Left renal cortex interstitium (tissue), 4 donors: ENCODE measurements around the gene CISD2. TPM values are rescaled to one million over a fixed set of nuclear protein-coding genes. Genes with fewer than 3 reads are reported as not detected.
"Not testable (repeated sequence)": the region's sequence is repeated elsewhere in the genome, so short reads cannot be mapped to it uniquely, and the experiment has no call there.

Experiments used
- DNase-seq, 4 donors: peaks; one replicate each; pipeline ENCODE4 v3.0.0-alpha.2; 2013; ENCODE audit warnings: low read depth in 4 of 4, low spot score in 2 of 4, missing footprints in 1 of 4
- polyA plus RNA-seq, 4 donors: library from polyadenylated mRNA; unstranded; fragments of 120-200 nt; gene quantifications; one replicate each; pipeline ENCODE4 v1.2.1, GENCODE V29; 2013; ENCODE audit not compliant: insufficient read length in 4 of 4

The CISD2 gene
- polyA plus RNA-seq, 4 donors: 39.5 to 57.1 (median 54.0) TPM

- DNase-seq: no peak
Observed at GRCh38 chr4:102847687-102848086, 21.1 kb upstream of the CISD2 start.

DNA sequence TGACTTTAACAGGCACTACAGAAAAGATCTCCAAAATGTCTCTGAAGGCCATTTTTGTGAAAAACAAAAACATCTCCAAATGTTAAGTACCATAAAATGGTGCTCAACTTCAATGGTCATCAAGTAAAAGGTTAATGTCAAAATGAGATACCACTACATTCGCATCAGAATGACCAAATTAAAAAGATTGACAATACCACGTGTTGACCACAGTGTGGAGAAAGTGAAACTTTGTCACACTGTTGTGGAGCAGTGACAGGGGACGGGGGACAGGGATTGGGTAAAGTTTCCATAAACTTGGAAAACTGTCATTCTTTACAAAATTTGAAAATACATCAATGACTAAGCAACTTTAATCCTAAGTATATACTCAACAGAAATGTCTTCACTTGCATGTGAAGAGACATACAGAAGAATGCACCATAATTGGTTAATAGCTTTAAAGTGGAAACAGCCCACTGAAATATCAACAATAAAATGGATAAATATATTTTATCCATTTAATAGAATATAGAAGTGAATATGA is 19.1 kb upstream of the CISD2 start:
- no peak for DNase-seq

GRCh38 chr4:102850370-102850769 is 18.4 kb upstream of the CISD2 start:
- DNase-seq: no peak

- no peak for DNase-seq
Observed at GRCh38 chr4:102858828-102859464, 9.8 kb upstream of the CISD2 start.

- DNase-seq: no peak
Observed at GRCh38 chr4:102860611-102861324, 8.0 kb upstream of the CISD2 start.

DNA sequence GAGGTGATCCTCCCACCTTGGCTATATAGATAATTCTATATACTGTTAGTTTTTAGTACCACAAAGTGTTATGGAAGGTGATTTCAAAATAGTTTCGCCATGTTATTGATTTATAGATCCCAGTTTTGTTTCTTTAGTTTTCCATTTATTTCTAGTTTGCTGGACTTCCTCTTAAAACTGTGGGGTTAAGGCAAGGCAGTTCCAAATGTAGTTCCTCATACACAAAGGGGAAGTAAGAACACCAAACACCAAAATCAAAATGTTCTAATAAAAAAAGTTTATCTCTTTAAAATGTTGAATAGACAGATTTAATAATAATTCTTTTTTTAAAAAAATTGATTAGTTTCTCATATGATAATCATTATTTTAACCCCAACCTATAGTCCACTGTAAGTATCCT is 6.8 kb upstream of the CISD2 start:
- no peak for DNase-seq

- DNase-seq: no peak
Observed at GRCh38 chr4:102862747-102863146, 6.0 kb upstream of the CISD2 start.

DNA sequence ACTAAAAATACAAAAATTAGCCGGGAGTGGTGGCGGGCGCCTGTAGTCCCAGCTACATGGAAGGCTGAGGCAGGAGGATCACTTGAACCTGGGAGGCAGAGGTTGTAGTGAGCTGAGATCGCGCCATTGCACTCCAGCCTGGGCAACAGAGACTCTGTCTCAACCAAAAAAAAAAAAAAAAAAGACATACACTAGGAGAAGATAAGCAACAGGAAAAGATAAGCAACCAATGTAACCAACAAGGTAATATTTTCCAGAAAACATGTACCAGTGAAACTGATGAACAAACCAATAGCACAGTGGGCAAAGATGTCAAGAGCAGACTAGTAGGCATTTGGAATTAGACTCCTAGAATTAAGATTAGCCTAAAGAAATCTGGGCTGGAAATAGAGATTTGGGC is 3.5 kb upstream of the CISD2 start:
- not testable (repeated sequence) for DNase-seq

DNA sequence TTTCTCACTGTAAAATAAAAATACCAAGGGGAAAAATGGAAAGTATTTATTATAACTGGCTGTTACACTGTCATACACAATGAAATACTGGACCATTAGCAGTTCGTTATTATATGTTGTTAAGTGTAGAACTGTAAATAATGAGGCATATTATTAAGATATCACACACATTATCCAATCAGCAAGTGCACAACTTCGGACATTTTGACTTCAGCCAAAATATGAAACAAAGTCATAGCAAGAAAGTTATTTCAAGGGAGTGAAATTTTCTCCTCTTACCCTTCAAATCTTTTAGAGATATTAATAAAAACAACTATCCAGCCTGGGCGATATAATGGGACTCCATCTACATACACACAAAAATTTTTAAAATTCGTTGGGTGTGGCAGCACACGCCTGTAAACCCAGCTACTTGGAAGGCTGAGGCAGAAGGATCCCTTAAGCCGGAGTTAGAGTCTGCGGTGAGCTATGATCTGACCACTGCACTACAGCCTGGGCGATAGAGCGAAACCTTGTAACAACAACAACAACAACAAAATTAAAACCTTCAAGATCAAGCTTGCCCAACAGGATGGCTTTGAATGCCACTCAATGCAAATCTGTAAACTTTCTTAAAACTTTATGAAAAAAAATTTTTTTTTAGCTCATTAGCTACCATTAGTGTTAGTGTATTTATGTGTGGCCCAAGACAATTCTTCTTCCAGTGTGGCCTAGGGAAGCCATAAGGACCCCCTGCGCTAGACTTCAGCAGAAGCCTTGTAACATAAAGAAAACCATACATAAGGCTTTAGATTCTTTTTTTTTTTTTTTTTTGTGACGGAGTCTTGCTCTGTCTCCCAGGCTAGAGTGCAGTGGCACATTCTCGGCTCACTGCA is 1.3 kb upstream of the CISD2 start:
- peak in 1 of 4 donors; percentile 4 for DNase-seq

DNA sequence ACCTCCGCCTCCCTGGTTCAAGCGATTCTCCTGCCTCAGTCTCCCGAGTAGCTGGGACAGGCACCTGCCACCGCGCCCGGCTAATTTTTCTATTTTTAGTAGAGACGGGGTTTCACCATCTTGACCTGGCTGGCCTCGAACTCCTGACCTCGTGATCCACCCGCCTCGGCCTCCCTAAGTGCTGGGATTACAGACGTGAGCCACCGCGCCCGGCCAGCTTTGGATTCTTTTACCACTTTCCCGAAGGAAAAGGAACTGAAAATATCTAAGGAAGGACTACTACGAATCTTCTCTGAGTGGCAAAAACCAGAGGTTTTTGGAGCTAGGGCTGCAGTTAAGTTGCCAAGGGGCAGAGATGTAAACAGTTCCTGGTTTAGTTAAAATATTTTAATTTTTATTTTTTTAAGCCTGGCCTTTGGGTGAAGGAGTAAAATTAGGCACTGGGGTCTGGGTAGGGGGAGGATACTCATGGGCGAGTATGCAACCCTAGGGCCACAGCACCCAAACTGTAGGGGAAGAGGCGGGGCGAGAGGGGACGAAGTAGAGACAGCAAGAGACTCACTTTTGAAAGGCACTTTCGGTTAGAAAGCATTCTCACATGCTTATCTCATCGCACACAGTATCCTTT is 525 bp upstream of the CISD2 start:
- peak in 2 of 4 donors; percentile 3 to 79 for DNase-seq

GRCh38 chr4:102869569-102870197 is 891 bp downstream of the CISD2 start:
- DNase-seq: peak in 1 of 4 donors; percentile 50

GRCh38 chr4:102871772-102872171 is 3.0 kb downstream of the CISD2 start:
- DNase-seq: no peak

- DNase-seq: not testable (repeated sequence)
Observed at GRCh38 chr4:102877477-102878106, 8.8 kb downstream of the CISD2 start.

DNA sequence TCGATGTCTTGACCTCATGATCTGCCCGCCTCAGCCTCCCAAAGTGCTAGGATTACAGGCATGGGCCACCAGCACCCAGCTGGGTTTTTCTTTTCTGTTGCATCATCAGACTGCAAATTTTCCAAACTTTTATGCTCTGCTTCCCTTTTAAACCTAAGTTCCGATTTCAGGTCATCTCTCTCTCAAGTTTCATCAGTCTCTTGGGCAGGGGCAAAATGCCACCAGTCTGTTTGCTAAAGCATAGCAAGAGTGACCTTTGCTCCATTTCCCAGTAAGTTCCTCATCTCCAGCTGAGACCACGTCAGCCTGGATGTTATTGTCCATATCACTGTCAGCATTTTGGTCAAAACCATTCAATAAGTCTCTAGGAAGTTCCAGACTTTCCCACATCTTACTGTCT is 9.6 kb downstream of the CISD2 start:
- DNase-seq: not testable (repeated sequence)

DNA sequence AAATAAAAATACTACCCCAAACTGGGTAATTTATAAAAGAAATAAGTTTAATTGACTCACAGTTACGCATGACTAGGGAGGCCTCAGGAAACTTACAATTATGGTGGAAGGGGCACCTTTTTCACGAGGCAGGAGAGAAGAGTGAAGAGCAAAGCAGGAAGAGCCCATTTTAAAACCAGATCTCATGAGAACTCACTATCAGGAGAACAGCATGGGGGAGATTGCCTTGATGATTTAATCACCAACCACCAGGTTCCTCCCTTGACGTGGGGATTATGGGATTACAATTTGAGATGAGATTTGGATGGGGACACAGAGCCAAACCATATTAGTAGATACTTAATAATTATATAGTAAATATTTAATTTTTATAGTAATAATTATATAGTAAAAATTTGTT is 10.1 kb downstream of the CISD2 start:
- DNase-seq: no peak

GRCh38 chr4:102881343-102881742 is 12.6 kb downstream of the CISD2 start:
- no peak for DNase-seq

- no peak for DNase-seq
Observed at GRCh38 chr4:102883278-102883677, 14.5 kb downstream of the CISD2 start.

DNA sequence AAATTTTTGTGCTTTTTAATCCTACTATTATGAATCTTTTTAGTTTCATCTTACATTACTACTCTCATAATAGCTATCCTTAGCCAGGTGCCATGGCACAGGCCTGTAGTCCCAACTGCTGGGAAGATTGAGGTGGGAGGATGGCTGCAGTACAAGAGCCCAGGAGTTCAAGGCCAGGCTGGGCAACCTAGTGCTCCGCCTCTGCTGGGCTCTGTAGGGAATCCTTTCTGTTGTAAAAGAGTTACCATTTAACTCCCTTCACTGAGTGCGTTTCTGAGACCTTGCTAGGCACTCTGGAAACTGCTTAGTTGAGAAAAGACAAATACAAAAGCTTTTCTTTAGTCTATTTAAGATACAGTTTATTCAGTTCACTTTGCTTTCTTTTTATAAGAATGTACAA is 19.8 kb downstream of the CISD2 start:
- DNase-seq: not testable (repeated sequence)

DNA sequence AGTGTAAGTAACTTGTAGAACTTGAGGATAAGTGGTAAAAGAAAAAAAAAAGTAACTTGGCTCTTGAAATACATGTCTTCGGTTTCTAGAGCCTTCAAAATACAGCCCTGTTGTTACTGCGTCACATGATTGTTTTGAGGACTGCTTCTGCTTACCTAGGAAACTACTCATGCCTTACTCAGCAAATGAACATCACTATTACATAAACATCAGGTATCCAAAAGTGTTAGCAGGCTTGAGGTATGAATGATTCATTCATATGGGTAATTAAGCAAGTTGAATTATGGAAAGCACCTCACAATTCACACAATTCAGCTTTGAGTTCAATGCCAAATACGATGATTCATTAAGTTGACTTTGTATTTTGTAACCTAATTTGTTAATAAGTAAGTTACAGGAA is 21.1 kb downstream of the CISD2 start:
- DNase-seq: not testable (repeated sequence)

GRCh38 chr4:102896547-102896946 is 27.8 kb downstream of the CISD2 start:
- not testable (repeated sequence) for DNase-seq
